ENCODE results near the gene FOXL2.

FOXL2 gene

DNA sequence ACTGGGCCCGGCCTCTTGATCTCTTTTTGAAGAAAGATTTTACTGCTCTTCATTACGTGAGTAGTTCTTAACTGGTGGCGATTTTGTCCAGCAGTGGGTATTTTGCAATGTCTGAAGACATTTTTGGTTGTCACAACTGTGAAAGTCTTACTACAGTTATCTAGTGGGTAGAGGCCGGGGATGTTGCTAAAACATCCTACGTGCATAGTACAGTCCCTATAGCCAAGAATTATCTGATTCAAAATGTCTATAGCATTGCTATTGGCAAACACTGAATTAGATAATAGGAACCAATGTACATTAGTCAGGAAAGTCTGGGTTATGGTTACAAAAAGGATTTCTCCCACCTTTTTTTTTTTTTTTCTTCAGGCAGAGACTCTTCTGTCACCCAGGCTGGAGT, 38.1 kb downstream of the FOXL2 start:
- no peak for TF ChIP-seq BACH2 (CRISPR knock-in tag; IDR thresholded peaks at IDR 0.05; ENCODE audit: borderline replicate concordance)
- TF ChIP-seq ZFP3 (CRISPR knock-in tag; IDR thresholded peaks at IDR 0.05): no peak
- TF ChIP-seq TOX (CRISPR knock-in tag; IDR thresholded peaks at IDR 0.05; ENCODE audit: borderline replicate concordance): no peak
- TF ChIP-seq ESRRG (CRISPR knock-in tag; IDR thresholded peaks at IDR 0.05): no peak
- no peak for TF ChIP-seq ARNTL (CRISPR knock-in tag; IDR thresholded peaks at IDR 0.05; ENCODE audit: borderline replicate concordance, low read depth)
- TF ChIP-seq ZNF565 (CRISPR knock-in tag; conservative IDR thresholded peaks at IDR 0.05; ENCODE audit: low read depth): no peak
- no peak for TF ChIP-seq ZNF8 (CRISPR knock-in tag; IDR thresholded peaks at IDR 0.05)
- TF ChIP-seq TCF4 (CRISPR knock-in tag; IDR thresholded peaks at IDR 0.05; ENCODE audit: borderline replicate concordance): no peak
- TF ChIP-seq, protein P1, sequence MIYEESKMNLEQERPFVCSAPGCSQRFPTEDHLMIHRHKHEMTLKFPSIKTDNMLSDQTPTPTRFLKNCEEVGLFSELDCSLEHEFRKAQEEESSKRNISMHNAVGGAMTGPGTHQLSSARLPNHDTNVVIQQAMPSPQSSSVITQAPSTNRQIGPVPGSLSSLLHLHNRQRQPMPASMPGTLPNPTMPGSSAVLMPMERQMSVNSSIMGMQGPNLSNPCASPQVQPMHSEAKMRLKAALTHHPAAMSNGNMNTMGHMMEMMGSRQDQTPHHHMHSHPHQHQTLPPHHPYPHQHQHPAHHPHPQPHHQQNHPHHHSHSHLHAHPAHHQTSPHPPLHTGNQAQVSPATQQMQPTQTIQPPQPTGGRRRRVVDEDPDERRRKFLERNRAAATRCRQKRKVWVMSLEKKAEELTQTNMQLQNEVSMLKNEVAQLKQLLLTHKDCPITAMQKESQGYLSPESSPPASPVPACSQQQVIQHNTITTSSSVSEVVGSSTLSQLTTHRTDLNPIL (CRISPR knock-in tag; IDR thresholded peaks at IDR 0.05; ENCODE audit: low read depth): no peak
- no peak for TF ChIP-seq PPARA (CRISPR knock-in tag; IDR thresholded peaks at IDR 0.05; ENCODE audit: borderline replicate concordance)
- TF ChIP-seq GLIS3 (CRISPR knock-in tag; IDR thresholded peaks at IDR 0.05): no peak
- no peak for TF ChIP-seq ZFP30 (CRISPR knock-in tag; IDR thresholded peaks at IDR 0.05)
- TF ChIP-seq SNAI2 (CRISPR knock-in tag; IDR thresholded peaks at IDR 0.05): no peak
- TF ChIP-seq, protein P2, sequence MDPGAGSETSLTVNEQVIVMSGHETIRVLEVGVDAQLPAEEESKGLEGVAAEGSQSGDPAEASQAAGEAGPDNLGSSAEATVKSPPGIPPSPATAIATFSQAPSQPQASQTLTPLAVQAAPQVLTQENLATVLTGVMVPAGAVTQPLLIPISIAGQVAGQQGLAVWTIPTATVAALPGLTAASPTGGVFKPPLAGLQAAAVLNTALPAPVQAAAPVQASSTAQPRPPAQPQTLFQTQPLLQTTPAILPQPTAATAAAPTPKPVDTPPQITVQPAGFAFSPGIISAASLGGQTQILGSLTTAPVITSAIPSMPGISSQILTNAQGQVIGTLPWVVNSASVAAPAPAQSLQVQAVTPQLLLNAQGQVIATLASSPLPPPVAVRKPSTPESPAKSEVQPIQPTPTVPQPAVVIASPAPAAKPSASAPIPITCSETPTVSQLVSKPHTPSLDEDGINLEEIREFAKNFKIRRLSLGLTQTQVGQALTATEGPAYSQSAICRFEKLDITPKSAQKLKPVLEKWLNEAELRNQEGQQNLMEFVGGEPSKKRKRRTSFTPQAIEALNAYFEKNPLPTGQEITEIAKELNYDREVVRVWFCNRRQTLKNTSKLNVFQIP (CRISPR knock-in tag; IDR thresholded peaks at IDR 0.05; ENCODE audit: borderline replicate concordance, low read depth): no peak
- no peak for TF ChIP-seq OSR1 (CRISPR knock-in tag; IDR thresholded peaks at IDR 0.05)
- no peak for TF ChIP-seq ZC3H10 (CRISPR knock-in tag; IDR thresholded peaks at IDR 0.05)
- TF ChIP-seq, protein P3, sequence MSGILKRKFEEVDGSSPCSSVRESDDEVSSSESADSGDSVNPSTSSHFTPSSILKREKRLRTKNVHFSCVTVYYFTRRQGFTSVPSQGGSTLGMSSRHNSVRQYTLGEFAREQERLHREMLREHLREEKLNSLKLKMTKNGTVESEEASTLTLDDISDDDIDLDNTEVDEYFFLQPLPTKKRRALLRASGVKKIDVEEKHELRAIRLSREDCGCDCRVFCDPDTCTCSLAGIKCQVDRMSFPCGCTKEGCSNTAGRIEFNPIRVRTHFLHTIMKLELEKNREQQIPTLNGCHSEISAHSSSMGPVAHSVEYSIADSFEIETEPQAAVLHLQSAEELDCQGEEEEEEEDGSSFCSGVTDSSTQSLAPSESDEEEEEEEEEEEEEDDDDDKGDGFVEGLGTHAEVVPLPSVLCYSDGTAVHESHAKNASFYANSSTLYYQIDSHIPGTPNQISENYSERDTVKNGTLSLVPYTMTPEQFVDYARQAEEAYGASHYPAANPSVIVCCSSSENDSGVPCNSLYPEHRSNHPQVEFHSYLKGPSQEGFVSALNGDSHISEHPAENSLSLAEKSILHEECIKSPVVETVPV (CRISPR knock-in tag; IDR thresholded peaks at IDR 0.05): no peak
- no peak for TF ChIP-seq ISL1 (CRISPR knock-in tag; IDR thresholded peaks at IDR 0.05)
- TF ChIP-seq, protein P4, sequence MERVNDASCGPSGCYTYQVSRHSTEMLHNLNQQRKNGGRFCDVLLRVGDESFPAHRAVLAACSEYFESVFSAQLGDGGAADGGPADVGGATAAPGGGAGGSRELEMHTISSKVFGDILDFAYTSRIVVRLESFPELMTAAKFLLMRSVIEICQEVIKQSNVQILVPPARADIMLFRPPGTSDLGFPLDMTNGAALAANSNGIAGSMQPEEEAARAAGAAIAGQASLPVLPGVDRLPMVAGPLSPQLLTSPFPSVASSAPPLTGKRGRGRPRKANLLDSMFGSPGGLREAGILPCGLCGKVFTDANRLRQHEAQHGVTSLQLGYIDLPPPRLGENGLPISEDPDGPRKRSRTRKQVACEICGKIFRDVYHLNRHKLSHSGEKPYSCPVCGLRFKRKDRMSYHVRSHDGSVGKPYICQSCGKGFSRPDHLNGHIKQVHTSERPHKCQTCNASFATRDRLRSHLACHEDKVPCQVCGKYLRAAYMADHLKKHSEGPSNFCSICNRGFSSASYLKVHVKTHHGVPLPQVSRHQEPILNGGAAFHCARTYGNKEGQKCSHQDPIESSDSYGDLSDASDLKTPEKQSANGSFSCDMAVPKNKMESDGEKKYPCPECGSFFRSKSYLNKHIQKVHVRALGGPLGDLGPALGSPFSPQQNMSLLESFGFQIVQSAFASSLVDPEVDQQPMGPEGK (CRISPR knock-in tag; IDR thresholded peaks at IDR 0.05; ENCODE audit: borderline replicate concordance): no peak
- TF ChIP-seq, protein P5, sequence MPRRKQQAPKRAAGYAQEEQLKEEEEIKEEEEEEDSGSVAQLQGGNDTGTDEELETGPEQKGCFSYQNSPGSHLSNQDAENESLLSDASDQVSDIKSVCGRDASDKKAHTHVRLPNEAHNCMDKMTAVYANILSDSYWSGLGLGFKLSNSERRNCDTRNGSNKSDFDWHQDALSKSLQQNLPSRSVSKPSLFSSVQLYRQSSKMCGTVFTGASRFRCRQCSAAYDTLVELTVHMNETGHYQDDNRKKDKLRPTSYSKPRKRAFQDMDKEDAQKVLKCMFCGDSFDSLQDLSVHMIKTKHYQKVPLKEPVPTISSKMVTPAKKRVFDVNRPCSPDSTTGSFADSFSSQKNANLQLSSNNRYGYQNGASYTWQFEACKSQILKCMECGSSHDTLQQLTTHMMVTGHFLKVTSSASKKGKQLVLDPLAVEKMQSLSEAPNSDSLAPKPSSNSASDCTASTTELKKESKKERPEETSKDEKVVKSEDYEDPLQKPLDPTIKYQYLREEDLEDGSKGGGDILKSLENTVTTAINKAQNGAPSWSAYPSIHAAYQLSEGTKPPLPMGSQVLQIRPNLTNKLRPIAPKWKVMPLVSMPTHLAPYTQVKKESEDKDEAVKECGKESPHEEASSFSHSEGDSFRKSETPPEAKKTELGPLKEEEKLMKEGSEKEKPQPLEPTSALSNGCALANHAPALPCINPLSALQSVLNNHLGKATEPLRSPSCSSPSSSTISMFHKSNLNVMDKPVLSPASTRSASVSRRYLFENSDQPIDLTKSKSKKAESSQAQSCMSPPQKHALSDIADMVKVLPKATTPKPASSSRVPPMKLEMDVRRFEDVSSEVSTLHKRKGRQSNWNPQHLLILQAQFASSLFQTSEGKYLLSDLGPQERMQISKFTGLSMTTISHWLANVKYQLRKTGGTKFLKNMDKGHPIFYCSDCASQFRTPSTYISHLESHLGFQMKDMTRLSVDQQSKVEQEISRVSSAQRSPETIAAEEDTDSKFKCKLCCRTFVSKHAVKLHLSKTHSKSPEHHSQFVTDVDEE (CRISPR knock-in tag; IDR thresholded peaks at IDR 0.05): no peak
- ATAC-seq: no peak

DNA sequence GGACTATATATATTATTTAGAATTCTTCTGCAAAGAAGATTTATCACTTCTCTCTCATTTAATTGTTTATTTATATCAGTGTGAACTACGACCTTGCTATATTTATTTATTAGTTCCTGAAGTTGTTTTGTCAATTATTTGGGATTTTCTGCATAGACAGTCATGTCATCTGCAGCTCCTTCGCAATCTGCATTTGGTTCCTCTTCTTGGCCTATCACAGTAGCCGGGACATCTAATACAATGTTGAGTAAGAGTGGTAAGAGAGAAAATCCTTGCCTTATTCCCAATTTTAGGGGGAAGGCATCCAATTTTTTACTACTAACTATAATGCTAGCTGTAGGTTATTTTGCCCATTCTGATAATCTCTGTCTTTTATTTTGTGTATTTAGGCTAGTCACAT, 39.4 kb downstream of the FOXL2 start:
- ATAC-seq: no peak
- TF ChIP-seq OSR1 (CRISPR knock-in tag; IDR thresholded peaks at IDR 0.05) (no peak), BACH2 (CRISPR knock-in tag; IDR thresholded peaks at IDR 0.05; ENCODE audit: borderline replicate concordance) (no peak), ARNTL (CRISPR knock-in tag; IDR thresholded peaks at IDR 0.05; ENCODE audit: borderline replicate concordance, low read depth) (no peak), ISL1 (CRISPR knock-in tag; IDR thresholded peaks at IDR 0.05) (no peak), ZFP3 (CRISPR knock-in tag; IDR thresholded peaks at IDR 0.05) (no peak), TOX (CRISPR knock-in tag; IDR thresholded peaks at IDR 0.05; ENCODE audit: borderline replicate concordance) (no peak), ZNF565 (CRISPR knock-in tag; conservative IDR thresholded peaks at IDR 0.05; ENCODE audit: low read depth) (no peak), TCF4 (CRISPR knock-in tag; IDR thresholded peaks at IDR 0.05; ENCODE audit: borderline replicate concordance) (no peak), ZFP30 (CRISPR knock-in tag; IDR thresholded peaks at IDR 0.05) (no peak), RARB (CRISPR knock-in tag; IDR thresholded peaks at IDR 0.05) (no peak), ZNF8 (CRISPR knock-in tag; IDR thresholded peaks at IDR 0.05) (no peak), ZC3H10 (CRISPR knock-in tag; IDR thresholded peaks at IDR 0.05) (no peak), PPARA (CRISPR knock-in tag; IDR thresholded peaks at IDR 0.05; ENCODE audit: borderline replicate concordance) (no peak)
- TF ChIP-seq, protein P4 (CRISPR knock-in tag; IDR thresholded peaks at IDR 0.05; ENCODE audit: borderline replicate concordance): no peak
- TF ChIP-seq, protein P5 (CRISPR knock-in tag; IDR thresholded peaks at IDR 0.05): no peak
- TF ChIP-seq, protein P1 (CRISPR knock-in tag; IDR thresholded peaks at IDR 0.05; ENCODE audit: low read depth): no peak
